Testis (tissue), 2 donors: ENCODE measurements around the gene AMIGO2.

ENCODE experiments used
- CTCF ChIP-seq, 3 experiments: fragments of 450-650 bp in 2 of 3; fragments of 200-600 bp in 1 of 3; sonication (generic) in 1 of 3; IDR thresholded peaks; one replicate each; pipeline ENCODE4 v1.5.1; 2016 to 2019; ENCODE audit warnings: antibody characterized with exemption in 3 of 3, mild to moderate bottlenecking in 2 of 3, moderate library complexity in 1 of 3
- POLR2A ChIP-seq: fragments of 450-650 bp; IDR thresholded peaks from one replicate; pipeline ENCODE4 v1.6.1; 2017; ENCODE audit warnings: antibody characterized with exemption, mild to moderate bottlenecking, moderate library complexity

DNA sequence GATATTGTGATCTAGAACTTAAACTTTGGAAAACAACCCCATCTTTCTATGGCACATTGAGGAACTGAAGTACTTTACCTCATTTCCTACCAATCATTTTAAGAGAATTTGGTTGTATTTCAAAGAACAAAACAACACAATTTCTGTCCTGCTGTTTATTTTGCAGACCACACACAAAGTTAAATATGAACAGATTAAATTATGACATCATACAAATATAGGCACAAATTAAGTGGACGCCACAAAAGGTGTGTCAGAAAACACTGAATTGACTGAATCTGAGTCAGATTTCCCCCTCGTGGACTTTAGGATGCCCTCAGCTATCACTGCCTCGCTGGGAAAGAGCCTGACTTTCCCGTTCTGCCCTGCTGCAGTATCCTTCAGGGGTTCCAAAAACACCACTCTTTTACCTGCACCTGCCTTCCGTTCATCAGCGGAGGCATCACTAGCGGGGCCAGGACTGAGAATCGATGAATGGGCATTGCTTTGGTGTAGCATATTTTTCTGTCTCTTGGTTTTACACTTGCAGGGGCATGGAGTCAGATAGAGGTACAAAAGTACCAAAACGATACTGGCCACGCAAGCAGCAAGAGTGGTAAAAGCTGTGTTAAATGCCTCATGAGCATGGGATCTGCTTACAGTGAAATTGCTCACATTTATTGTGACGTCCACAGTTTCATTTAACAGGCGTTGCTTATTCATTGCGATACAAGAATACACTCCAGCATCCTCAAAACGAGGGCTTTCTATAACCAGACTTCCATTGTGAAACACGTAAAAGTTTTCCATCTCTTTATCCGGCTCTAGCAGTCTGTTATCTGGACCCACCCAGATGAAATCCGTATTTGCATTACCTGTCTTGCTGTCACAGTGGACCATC lies 2.3 kb downstream of the AMIGO2 start:
- TF ChIP-seq CTCF (IDR thresholded peaks at IDR 0.05): no peak
- no peak for TF ChIP-seq POLR2A
